Stimulated activated CD8-positive, alpha-beta memory T cell treated with anti-CD3 and anti-CD28 coated beads, Interleukin-15, amount 100 ng/mL, for 24 hours (primary cell): ENCODE measurements around the gene PKN1.

Experiments
- DNase-seq: peaks from one replicate; pipeline ENCODE4 v3.0.0-alpha.2; 2020; ENCODE audit warnings: low read depth

PKN1 gene

DNA sequence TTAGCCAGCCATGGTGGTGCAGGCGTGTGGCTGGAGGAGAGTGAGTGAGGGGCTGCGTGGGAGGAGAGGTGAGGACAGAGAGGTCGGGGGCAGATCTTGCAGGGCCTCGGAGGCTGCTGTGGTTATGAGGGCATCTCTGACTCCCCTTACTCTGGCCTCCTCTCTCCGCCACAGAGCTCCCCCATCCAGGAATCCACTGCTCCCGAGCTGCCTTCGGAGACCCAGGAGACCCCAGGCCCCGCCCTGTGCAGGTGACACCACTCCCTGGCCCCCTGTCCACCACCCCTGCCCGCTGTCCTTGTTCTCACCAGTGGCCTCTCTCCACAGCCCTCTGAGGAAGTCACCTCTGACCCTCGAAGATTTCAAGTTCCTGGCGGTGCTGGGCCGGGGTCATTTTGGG is 34.3 kb downstream of the PKN1 start:
- DNase-seq: no peak

DNA sequence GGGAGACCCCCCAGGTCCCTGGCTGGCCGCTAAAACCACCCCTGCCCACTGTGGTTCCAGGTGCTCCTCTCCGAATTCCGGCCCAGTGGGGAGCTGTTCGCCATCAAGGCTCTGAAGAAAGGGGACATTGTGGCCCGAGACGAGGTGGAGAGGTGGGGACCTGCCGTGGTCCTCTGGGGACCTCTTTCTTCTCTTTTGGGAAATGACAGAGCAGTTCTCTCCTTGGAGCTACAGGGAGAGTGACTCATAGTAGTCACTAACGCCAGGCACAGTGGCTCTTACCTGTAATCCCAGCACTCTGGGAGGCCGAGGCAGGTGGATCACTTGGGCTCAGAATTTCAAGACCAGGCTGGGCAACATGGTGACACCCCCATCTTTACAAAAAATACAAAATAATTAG is 34.7 kb downstream of the PKN1 start:
- DNase-seq: no peak

DNA sequence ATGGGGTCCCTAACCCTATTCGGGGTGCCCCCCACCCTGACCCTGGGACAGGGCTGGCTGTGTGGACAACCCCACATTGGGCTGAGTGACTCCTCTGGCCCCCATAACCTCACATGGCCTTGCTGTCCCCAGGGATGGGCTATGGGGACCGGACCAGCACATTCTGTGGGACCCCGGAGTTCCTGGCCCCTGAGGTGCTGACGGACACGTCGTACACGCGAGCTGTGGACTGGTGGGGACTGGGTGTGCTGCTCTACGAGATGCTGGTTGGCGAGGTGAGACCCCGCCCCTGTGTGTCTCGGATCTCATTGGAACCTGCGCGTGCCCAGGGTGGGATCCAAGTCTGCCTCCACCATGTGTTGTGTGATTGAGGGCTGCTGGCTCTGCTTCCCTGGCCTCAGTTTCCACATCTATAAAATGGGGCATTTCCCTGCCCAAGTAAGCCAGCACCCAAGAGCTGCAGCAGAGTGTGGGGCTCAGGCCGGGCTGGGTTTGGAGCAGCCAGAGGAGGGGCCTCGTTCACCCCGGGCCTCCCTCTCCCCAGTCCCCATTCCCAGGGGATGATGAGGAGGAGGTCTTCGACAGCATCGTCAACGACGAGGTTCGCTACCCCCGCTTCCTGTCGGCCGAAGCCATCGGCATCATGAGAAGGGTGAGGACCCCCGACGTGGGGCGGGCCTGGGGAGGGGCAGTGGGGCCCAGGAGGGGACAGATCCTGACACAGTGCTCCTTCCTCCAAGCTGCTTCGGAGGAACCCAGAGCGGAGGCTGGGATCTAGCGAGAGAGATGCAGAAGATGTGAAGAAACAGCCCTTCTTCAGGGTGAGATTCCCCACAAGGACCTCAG is 37.1 kb downstream of the PKN1 start:
- DNase-seq: no peak

DNA sequence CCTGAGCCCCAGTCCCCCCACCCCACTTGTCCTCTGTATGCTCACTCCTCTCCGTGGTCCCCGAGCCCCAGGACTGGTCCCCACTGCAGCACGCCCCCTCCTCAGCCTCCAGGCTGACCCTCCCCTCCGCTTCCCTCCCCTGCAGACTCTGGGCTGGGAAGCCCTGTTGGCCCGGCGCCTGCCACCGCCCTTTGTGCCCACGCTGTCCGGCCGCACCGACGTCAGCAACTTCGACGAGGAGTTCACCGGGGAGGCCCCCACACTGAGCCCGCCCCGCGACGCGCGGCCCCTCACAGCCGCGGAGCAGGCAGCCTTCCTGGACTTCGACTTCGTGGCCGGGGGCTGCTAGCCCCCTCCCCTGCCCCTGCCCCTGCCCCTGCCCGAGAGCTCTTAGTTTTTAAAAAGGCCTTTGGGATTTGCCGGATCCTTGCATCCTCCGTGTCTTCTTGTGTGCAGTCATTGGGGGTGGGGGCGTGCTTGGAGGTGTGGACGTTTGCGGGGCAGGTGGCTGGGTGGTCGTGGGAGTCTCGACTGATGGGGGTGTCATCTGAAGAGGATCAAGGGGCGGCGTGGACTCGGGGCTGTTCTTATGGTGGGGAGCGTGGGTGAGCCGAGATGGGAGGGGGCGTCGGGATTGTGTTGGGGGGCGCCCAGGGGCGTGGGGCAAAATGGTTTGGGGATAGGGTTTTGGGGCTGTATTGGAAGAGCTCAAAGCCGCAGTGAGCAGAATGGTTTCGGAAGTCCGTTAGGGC is 38.5 kb downstream of the PKN1 start:
- DNase-seq: no peak

DNA sequence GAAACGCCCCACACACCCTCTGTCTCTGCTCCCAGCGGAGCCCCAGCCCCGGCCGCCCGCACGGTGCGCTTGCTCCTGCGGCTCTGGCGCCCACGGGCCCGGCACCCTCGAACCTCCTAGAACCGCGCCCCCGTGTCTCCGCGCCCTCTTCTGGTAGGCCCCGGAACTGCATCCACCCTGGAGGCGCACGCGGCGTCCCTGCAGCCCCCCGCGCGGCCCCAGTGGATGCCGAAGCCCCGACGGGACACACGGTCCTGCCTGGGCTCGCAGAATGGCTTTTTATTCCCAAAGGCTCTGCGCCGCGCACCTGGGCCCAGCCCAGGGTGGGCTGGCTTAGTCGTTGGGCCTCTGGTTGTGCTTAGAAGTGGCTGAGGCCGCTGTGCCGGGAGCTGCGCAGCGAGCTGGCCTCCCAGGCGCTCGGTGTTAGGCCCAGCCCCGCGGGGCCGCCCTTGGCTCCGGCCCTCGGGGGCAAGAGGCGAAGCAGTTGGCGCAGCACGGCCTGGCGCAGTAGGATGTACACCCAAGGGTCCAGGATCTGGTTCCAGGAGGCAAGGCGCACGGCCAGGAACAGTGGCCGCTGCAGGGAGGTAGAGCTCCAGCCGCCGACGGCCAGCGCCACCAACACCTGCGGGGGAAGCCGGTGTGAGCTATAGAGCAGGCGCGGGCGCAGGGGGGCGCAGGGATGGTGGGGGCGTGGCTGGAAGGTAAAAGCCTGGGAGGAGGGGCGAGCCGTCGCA is 39.3 kb downstream of the PKN1 start:
- peak; percentile 93 for DNase-seq

DNA sequence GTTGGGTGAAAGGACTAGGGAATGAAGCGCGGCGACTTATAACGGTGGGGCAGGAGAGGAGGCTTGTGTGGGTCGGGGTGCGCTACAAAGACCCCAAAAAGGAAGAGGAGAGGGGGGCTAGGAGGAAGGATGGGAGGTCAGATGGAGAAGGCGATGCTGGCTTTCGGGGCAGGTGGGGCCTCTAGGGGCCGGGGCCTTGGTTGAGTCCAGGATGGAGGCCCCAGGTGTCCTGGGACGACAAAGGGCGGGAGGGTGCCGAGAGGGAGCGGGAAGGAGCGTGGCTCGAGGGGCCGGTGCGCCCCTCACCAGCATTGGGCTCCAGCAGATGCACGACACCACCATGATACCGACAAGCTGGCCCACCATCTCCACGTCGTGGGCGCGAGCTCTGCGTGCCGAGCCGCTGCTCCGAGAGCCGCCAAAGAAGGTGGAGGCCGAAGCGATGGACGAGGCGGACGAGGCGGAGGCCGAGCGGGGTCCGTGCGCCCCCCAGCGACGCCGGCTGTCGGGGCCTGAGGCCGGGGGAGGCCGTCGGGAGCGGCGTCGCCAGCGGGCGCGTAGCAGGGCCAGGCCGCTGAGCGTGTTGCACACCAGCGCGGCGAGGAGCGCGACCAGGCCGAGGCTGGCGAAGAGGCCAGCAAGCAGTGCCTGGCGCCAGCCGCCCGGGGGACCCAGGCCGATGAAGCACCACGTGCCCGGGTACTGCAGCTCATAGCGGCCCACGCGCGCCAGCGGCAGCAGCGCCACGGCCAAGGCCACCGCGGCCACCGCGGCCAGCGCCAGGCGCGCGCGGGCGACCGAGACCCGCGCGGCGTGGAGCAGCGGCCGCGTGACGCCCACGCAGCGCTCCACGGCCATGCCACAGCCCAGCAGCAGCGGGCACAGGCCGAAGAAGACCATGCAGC is 40.2 kb downstream of the PKN1 start:
- no peak for DNase-seq

DNA sequence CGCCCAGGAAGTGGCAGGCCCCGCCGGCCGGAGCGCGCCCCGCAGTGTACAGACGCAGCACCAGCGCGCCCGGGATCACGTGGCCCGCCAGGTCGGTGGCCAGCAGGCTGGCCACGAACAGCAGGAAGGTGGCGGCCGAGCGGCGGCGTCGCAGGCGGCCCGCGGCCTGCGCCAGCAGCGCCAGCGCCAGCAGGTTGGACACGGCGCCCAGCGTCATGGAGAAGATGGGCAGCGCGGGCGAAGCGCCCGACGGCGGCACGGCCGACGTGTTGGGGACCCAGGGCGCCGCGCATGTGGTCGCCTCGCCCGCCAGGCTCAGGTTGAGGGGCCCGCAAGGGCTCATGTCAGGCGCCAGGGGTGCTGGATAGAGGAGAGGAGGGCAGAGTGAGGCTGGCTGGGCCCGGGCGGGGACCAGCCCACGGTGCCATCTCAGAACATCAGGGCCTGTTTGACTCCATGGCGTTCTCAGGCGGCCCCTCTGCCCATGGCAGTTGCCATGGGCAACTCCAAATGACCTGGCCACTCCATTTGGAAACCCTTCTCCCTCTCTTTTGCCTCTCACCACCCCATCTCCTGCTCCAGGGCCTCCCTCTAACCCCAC is 41.0 kb downstream of the PKN1 start:
- DNase-seq: no peak

DNA sequence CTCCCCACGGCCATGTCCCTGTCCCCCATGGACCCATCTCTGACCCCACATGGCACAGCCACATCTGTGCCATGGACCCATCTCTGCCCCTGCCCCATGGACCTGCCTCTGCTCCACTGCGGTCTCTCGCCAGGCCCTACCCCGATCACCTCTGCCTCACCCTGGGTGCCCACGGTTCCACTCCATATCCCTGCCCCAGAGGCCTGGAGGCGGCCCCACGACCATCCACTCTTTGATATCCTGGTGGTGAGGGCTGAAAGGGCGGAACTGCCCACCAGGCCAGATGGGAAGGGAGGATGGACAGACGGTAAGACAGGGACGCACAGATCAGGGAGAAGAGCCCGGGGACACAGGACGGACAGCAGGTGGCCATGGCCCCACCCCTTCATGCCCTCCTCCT is 41.7 kb downstream of the PKN1 start:
- DNase-seq: no peak

DNA sequence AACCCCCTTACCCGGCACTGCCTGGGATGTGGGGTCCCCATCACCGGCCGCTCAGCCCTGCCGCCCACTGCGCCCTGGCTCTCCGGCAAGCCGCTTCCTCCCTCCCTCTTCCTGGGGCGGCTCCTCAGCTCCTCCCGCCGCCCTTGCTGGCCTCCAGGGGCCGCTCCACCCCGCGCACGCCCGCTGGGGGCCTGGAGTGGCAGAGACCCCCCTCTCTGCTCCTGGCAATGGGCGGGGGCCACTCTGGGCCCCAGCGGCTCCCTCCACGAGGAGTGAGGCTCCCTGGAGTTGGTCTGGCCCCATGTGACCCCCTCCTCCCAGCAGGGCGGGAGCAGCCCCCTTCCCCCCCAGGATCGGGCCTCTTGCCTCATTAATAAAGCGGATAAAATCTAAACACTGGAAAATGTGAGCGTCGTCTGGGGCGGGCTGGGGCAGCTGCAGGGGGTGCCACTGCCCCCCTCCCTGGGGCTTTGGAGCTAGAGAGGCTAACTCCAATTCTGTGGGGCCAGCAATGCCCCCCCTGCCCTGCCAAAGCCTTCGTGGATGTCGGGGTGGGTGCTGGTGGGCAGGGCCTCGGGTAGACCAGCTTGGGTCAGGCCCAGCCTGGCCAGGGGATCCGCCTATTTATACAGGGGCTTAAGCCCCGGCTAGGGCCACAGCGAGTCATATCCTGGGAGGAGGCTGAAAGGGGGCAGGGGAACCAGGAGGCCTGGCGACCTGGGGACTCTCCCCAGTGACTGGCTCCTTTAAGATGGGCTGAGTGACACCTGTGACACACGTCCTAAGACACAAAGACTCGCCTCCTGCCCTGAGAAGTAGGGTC is 42.4 kb downstream of the PKN1 start, which contains the start of gene PTGER1:
TSS of gene PTGER1 (minus strand) at position 104 of the 823 bp plus-strand sequence. CDS start 1,034 bp downstream, outside the sequence.
- no peak for DNase-seq

DNA sequence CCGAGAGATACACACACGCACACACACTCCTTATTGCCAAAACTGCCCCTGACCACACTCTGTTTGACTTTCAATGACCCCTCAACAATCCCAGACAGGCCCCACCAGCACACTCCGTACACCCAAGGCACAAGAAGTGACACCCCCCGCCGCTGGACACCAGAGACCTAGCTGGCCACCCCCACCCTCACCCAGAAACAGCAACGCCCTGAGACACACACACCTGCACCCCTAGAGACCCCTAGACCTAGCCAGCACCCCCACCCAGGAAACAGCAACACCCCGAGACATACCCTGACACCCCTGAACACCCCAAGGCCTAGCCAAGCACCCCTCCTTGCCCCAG is 43.2 kb downstream of the PKN1 start:
- DNase-seq: no peak

DNA sequence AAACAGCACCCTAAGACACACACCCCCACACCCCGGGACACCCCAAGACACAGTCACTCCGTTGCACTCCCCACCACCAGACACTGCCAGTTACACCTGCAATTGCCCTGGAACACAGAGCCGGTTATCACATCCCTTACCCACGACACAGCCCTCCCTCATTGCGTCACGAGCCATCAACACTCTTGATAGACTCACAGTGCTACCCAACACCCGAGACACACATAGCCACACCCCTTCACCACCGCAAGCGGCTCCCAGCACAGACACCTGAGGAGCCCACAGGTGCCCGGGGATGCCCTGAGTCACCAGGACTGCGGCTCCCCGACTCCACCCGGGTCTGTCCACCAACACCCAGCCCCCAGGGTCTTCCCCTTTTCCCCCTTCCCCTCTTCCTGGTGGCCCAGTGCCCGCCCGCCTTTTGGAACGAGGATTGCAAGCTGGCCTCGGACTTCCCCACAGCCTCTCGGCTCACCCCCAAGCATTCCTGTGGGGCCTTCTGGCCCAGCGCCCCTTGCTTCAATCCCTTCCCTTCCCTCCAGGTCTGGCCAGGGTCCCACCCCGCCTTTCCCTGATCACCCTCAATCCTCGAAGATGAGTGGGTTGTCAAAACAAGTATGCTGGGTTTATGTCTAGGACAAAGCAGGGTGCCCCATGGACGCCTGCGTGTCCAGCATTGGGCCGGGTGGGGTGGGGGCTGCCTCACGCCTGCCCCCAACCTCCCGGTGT is 43.7 kb downstream of the PKN1 start:
- DNase-seq: no peak

DNA sequence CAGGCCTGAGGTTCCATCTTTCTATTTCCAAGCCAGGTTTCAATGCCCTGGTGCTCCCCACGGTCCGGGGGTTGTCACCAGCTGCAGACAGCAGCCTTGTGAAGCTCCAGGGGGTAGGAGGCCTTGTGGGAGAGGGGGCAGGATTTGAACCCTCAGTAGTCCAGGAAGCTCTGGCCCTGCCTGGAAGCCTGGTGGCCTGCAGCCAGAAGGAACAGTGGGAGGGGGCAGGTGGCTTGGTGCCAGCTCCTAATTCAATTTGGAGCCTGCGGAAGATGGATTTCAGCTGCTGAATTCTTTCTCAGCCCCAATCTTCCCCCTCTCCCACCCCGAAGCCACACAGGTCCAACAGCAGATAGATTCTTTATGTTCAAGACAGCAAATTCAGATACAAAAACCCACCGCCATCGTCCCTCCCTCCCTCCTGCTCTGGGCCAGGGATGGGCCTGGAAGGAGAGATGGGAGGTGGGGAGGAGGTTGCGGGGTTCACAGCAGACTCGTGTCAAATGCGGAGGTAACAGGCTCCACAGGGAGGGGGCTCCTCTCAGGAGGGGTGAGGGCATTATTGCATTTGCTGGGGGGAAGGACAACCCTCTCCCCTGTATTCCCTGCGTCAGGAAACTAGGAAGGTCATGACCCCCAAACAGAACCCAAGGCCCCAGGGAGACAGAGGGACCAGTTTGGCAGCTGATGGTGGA is 44.5 kb downstream of the PKN1 start:
- DNase-seq: no peak

DNA sequence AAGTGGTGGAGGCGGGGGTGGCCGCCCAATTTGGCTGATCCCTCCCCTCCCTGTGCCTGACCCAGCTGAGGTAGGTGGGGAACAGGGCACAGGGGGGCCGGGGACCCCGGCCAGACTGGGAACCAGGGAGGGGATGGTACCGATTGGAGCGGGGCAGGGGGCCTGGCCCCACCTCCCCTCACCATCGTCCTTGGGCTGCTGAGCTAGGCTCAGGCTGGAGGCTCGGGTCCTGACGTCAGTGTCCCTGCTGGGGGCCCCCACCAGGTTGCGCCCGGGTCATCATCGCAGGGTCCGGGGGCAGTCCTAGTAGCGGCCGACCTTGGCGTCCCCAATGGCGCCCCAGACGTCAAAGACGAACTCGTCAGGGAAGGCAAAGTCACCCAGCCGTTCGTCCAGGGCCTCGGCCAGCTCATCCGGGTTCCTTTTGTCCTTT is 45.0 kb downstream of the PKN1 start:
- no peak for DNase-seq

DNA sequence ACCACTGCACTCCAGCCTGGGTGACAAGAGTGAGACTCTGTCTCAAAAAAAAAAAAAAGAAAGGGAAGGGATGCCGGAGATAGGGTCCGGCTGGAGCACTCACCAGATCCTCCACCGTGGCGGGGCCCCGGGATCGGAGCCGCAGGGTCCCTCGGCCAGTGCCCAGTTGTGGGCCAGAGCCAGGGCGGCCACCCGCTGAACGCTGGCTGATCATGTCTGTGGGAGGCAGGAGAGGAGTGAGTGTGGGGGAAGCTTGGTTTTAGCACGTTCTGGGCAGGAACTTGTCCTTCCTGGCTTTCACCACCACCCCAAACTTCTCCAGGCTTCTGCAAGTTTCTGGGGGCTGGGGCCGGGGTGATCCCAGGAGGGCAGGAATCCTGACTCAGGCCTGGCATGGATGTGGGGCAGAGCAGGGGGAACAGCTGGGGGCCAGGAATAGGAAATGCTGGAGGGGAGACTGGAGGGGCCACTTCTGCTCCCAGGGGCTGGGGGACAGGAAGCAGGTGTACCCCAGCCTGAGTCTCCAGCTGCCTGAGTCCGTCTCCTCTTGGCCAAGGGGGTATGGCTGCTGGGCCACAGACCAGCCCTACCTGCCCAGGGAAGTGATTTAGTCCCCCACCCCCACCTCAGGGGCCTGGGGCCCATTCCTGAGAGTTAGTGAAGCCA is 46.3 kb downstream of the PKN1 start:
- DNase-seq: no peak

DNA sequence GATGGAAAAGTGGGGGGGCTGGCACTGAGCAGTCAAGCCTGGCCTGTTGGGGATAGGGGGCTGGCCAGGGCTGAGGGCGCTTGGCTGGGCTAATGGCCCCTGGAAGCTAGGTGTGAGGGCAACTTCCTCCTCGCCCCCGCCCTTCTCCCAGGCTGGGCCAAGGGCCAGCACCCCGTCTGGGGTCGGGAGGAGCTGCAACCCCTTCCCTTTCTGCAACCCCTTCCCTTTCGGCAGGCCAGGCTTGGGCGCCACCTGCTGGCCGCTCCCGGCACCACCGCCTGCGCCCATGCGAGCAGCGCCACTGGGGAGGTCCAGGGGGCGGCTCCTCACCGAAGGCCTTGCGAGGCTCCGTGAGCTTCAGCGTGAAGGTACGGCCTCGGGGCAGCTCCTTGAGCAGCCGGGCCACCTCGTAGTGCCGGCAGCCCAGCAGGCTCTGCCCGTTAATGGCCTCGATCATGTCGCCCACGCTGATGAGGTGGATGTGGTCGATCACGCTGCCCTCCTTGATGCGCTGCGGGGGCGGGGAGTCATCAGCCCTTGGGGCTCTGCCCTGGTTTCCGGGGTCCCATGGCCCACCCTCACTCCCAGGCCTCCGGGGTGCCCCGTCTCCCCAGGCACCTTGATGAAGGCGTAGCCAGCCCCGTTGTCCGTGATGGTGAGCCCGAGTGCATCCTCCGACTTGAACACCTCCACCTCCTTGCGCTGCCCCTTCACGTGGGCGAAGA is 47.0 kb downstream of the PKN1 start:
- DNase-seq: peak; percentile 58

DNA sequence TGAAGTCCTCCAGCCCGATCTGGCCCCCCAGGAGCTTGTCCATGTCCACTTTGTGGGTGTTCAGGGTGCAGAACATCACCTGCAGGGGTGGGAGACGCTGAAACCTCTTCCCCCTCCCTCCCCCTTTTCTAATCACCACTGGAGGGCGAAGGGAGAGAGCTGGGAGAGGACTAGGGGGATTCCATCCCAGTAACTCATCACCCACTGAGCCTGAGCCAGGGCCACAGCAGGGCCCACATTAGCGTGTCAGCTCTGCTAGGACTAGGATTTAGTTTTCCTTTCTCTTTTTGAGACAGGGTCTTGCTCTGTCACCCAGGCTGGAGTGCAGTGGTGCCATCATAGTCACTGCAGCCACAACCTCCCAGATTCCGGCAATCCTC is 47.6 kb downstream of the PKN1 start:
- no peak for DNase-seq

DNA sequence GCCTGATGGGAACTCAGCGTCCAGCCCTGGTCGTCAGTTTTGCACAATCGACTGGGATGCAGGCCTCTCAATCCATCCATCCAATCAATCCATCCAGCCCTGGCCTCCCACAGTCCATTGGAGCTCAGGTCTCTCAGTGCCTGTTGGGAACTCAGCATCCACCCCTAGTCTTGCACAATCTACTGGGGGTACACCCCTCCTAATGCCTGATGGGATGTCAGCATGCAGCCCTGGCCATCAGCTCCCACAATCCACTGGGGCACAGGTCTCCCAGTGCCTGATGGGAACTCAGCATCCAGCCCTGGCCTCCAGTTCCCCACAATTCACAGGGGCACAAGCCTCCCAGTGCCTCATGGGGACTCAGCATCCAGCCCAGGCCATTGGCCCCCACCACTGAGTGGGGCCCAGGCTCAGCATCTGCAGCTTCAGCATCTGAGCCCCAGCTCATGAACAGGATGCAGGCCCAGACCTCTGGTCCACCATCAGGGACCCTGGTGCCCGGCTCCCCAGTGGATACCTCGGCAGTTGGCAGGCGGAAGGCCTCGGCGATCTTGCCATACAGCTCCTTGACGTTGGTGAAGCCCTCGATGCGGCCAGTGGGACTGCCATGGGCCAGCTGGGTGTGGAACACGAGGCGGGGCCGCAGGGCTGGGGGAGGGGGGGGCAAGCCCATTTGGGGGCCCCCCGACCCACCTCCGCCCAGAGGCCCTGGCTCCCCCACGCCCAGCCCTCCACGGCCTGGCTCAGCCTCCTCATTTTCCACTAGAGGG is 49.3 kb downstream of the PKN1 start:
- DNase-seq: no peak
